Measurements from ENCODE around the gene TRIM52. TPM values are rescaled to one million over a fixed set of nuclear protein-coding genes. Genes with fewer than 3 reads are reported as not detected.

TRIM52 gene
- total RNA-seq, 1 experiment from 2014 or later: 7.6 TPM

GRCh38 chr5:181221105-181221791 is 39.7 kb downstream of the TRIM52 start:
- DNase-seq (ENCODE audit: low read depth, low spot score): no peak
- TF ChIP-seq ZFX (IDR thresholded peaks at IDR 0.05): no peak
- TF ChIP-seq ZBTB33 (IDR thresholded peaks at IDR 0.05; ENCODE audit: extremely low read depth, insufficient replicate concordance, low read length): no peak
- TF ChIP-seq RAD21 (IDR thresholded peaks at IDR 0.05; ENCODE audit: low read depth): no peak
- TF ChIP-seq FOSL1 (IDR thresholded peaks at IDR 0.05; ENCODE audit: low read depth): no peak
- no peak for TF ChIP-seq ELF1 (IDR thresholded peaks at IDR 0.05; ENCODE audit: borderline replicate concordance, low read depth)
- TF ChIP-seq CEBPB (IDR thresholded peaks at IDR 0.05; ENCODE audit: low read depth): no peak
- TF ChIP-seq SP1 (IDR thresholded peaks at IDR 0.05; ENCODE audit: low read depth): no peak
- ChIA-PET POLR2A (interaction anchor here (1.1 to 2.8 kb wide), 5 partner anchors 14 to 48 kb away, joined by 3 to 22 read pairs (median 4); partner anchors contain the start of gene TRIM7), CTCF (no interaction called here), RAD21 (ENCODE audit: low non-redundant PET in 1 of 2, low total read pairs in 2 of 2, uncharacterized antibody in 2 of 2, unreplicated experiment in 2 of 2) (no interaction called here)
- intact Hi-C loops (cut with micrococcal nuclease): loop anchor here (5.0 kb wide), 1 partner anchor 49 kb away; no protein-coding TSS in a partner anchor
- Histone ChIP-seq H3K4me2 (ENCODE audit: low read length) (peak overlapping the region; percentile 100), H3K27me3 (ENCODE audit: insufficient read depth, low read length) (no peaks in the 10 kb centered on the region), H3K4me1 (ENCODE audit: control insufficient read depth in 1 of 2, insufficient read depth in 2 of 2, low read length in 2 of 2) (peaks cover 22 to 49% of the 10 kb centered on the region in 2 experiments), H3K36me3 (ENCODE audit: control insufficient read depth in 1 of 2, insufficient read depth in 2 of 2, low read length in 2 of 2) (peaks cover 0 to under 1% of the 10 kb centered on the region in 2 experiments; a peak in 1 of 4 replicates), H3K27ac (ENCODE audit: low read depth, low read length) (peak overlapping the region; percentile 92), H3K79me2 (ENCODE audit: insufficient read depth, low read length) (peaks cover 24% of the 10 kb centered on the region), H2AFZ (ENCODE audit: low read depth, low read length, poor library complexity, severe bottlenecking) (no peak overlapping the region), H3K9ac (ENCODE audit: low read length) (peak overlapping the region; percentile 88; the same call in 1 of the 2 replicates), H3K4me3 (replicated peaks in 1 of 2; ENCODE audit: low read depth in 1 of 2, low read length in 2 of 2) (no peak overlapping the region), H4K20me1 (ENCODE audit: insufficient read depth) (no peaks in the 10 kb centered on the region), H3K9me2 (ENCODE audit: insufficient read depth) (no peaks in the 10 kb centered on the region), H3K9me3 (ENCODE audit: control insufficient read depth in 1 of 2, insufficient read depth in 1 of 2, low read depth in 1 of 2, low read length in 2 of 2) (no peaks in the 10 kb centered on the region)
- ATAC-seq: no peak
- no TSS peak for BruUV-seq (replicated peaks)

- ATAC-seq: no peak
- no peak overlapping the region for H2AFZ ChIP-seq (ENCODE audit: low read depth, low read length, poor library complexity, severe bottlenecking)
- H3K4me3 ChIP-seq (replicated peaks in 1 of 2; ENCODE audit: low read depth in 1 of 2, low read length in 2 of 2): no peak overlapping the region
- H3K9me3 ChIP-seq (ENCODE audit: control insufficient read depth in 1 of 2, insufficient read depth in 1 of 2, low read depth in 1 of 2, low read length in 2 of 2): no peaks in the 10 kb centered on the region
- H3K36me3 ChIP-seq (ENCODE audit: control insufficient read depth in 1 of 2, insufficient read depth in 2 of 2, low read length in 2 of 2): no peaks in the 10 kb centered on the region; a peak in 1 of 4 replicates
- ChIA-PET POLR2A (no interaction called here), CTCF (no interaction called here), RAD21 (ENCODE audit: low non-redundant PET in 1 of 2, low total read pairs in 2 of 2, uncharacterized antibody in 2 of 2, unreplicated experiment in 2 of 2) (no interaction called here)
- H3K9me2 ChIP-seq (ENCODE audit: insufficient read depth): no peaks in the 10 kb centered on the region
- no peak for DNase-seq (ENCODE audit: low read depth, low spot score)
- peaks cover 22 to 49% of the 10 kb centered on the region in 2 experiments for H3K4me1 ChIP-seq (ENCODE audit: control insufficient read depth in 1 of 2, insufficient read depth in 2 of 2, low read length in 2 of 2)
- intact Hi-C loops (cut with micrococcal nuclease): loop anchor here (5.0 kb wide), 1 partner anchor 48 kb away; no protein-coding TSS in a partner anchor
- BruUV-seq (replicated peaks): no TSS peak
- H3K27me3 ChIP-seq (ENCODE audit: insufficient read depth, low read length): no peaks in the 10 kb centered on the region
- no peak overlapping the region for H3K9ac ChIP-seq (ENCODE audit: low read length)
- peaks cover 13% of the 10 kb centered on the region for H3K79me2 ChIP-seq (ENCODE audit: insufficient read depth, low read length)
- H3K4me2 ChIP-seq (ENCODE audit: low read length): no peak overlapping the region
- H4K20me1 ChIP-seq (ENCODE audit: insufficient read depth): no peaks in the 10 kb centered on the region
- no peak overlapping the region; the same call in 1 of the 2 replicates for H3K27ac ChIP-seq (ENCODE audit: low read depth, low read length)
- TF ChIP-seq EZH2phosphoT487 (IDR thresholded peaks at IDR 0.05; ENCODE audit: borderline replicate concordance) (no peak), SIN3A (IDR thresholded peaks at IDR 0.05; ENCODE audit: low read depth) (no peak), CTCF (IDR thresholded peaks at IDR 0.05 in 2 of 3, conservative IDR thresholded peaks at IDR 0.05 in 1 of 3; ENCODE audit: borderline replicate concordance in 1 of 3, insufficient read depth in 1 of 3, low read depth in 2 of 3, low read length in 2 of 3) (no peak), ELF1 (IDR thresholded peaks at IDR 0.05; ENCODE audit: borderline replicate concordance, low read depth) (no peak), EZH2 (IDR thresholded peaks at IDR 0.05) (no peak), REST (IDR thresholded peaks at IDR 0.05; ENCODE audit: low read depth) (no peak)
Observed at GRCh38 chr5:181220178-181220515, 40.8 kb downstream of the TRIM52 start.
